ENCODE data around the gene SLC6A20. TPM values are rescaled to one million over a fixed set of nuclear protein-coding genes. Genes with fewer than 3 reads are reported as not detected.

SLC6A20 gene
- total RNA-seq, 1 experiment from 2014 or later, result 0.89 TPM

GRCh38 chr3:45787551-45787950, 8.8 kb downstream of the SLC6A20 start:
- BruUV-seq (replicated peaks), result no TSS peak
- ChIA-PET POLR2A (no interaction called here), RAD21 (ENCODE audit: low non-redundant PET in 1 of 2, low total read pairs in 2 of 2, uncharacterized antibody in 2 of 2, unreplicated experiment in 2 of 2) (no interaction called here), CTCF (no interaction called here)
- no peak overlapping the region for H3K9ac ChIP-seq (ENCODE audit: low read length)
- intact Hi-C loops (cut with micrococcal nuclease), result no loop called here
- no peak overlapping the region for H3K4me2 ChIP-seq (ENCODE audit: low read length)
- TF ChIP-seq TCF7L2 (IDR thresholded peaks at IDR 0.05; ENCODE audit: borderline replicate concordance, extremely low read depth, insufficient read depth, insufficient read length), result no peak
- no peak for TF ChIP-seq CTCF (IDR thresholded peaks at IDR 0.05 in 2 of 3, conservative IDR thresholded peaks at IDR 0.05 in 1 of 3; ENCODE audit: borderline replicate concordance in 1 of 3, insufficient read depth in 1 of 3, low read depth in 2 of 3, low read length in 2 of 3)
- no peaks in the 10 kb centered on the region for H3K9me2 ChIP-seq (ENCODE audit: insufficient read depth)
- no peaks in the 10 kb centered on the region for H4K20me1 ChIP-seq (ENCODE audit: insufficient read depth)
- H3K4me3 ChIP-seq (replicated peaks in 1 of 2; ENCODE audit: low read depth in 1 of 2, low read length in 2 of 2), result no peak overlapping the region
- no peak overlapping the region for H2AFZ ChIP-seq (ENCODE audit: low read depth, low read length, poor library complexity, severe bottlenecking)
- no peak overlapping the region for H3K27ac ChIP-seq (ENCODE audit: low read depth, low read length)
- no peaks in the 10 kb centered on the region for H3K36me3 ChIP-seq (ENCODE audit: control insufficient read depth in 1 of 2, insufficient read depth in 2 of 2, low read length in 2 of 2)
- H3K4me1 ChIP-seq (ENCODE audit: control insufficient read depth in 1 of 2, insufficient read depth in 2 of 2, low read length in 2 of 2), result no peaks in the 10 kb centered on the region
- H3K9me3 ChIP-seq (ENCODE audit: control insufficient read depth in 1 of 2, insufficient read depth in 1 of 2, low read depth in 1 of 2, low read length in 2 of 2), result no peaks in the 10 kb centered on the region
- no peaks in the 10 kb centered on the region for H3K79me2 ChIP-seq (ENCODE audit: insufficient read depth, low read length)
- no peak for DNase-seq (ENCODE audit: low read depth, low spot score)
- no peak for ATAC-seq
- no peaks in the 10 kb centered on the region for H3K27me3 ChIP-seq (ENCODE audit: insufficient read depth, low read length)

GRCh38 chr3:45786801-45787495, 9.4 kb downstream of the SLC6A20 start:
- ATAC-seq, result no peak
- H3K9me2 ChIP-seq (ENCODE audit: insufficient read depth), result no peaks in the 10 kb centered on the region
- intact Hi-C loops (cut with micrococcal nuclease), result no loop called here
- H3K9me3 ChIP-seq (ENCODE audit: control insufficient read depth in 1 of 2, insufficient read depth in 1 of 2, low read depth in 1 of 2, low read length in 2 of 2), result no peaks in the 10 kb centered on the region
- H3K4me2 ChIP-seq (ENCODE audit: low read length), result no peak overlapping the region
- H3K79me2 ChIP-seq (ENCODE audit: insufficient read depth, low read length), result no peaks in the 10 kb centered on the region
- DNase-seq (ENCODE audit: low read depth, low spot score), result no peak
- no TSS peak for BruUV-seq (replicated peaks)
- POLR2A ChIA-PET, result no interaction called here
- no peaks in the 10 kb centered on the region for H3K4me1 ChIP-seq (ENCODE audit: control insufficient read depth in 1 of 2, insufficient read depth in 2 of 2, low read length in 2 of 2)
- RAD21 ChIA-PET (ENCODE audit: low non-redundant PET in 1 of 2, low total read pairs in 2 of 2, uncharacterized antibody in 2 of 2, unreplicated experiment in 2 of 2), result no interaction called here
- no peak overlapping the region for H3K9ac ChIP-seq (ENCODE audit: low read length)
- no peaks in the 10 kb centered on the region for H3K36me3 ChIP-seq (ENCODE audit: control insufficient read depth in 1 of 2, insufficient read depth in 2 of 2, low read length in 2 of 2)
- no peak for TF ChIP-seq ZBTB33 (IDR thresholded peaks at IDR 0.05; ENCODE audit: extremely low read depth, insufficient replicate concordance, low read length)
- no peak for TF ChIP-seq POLR2A (IDR thresholded peaks at IDR 0.05; ENCODE audit: borderline replicate concordance, extremely low read depth, insufficient read depth, insufficient read length)
- TF ChIP-seq CTCF (IDR thresholded peaks at IDR 0.05 in 2 of 3, conservative IDR thresholded peaks at IDR 0.05 in 1 of 3; ENCODE audit: borderline replicate concordance in 1 of 3, insufficient read depth in 1 of 3, low read depth in 2 of 3, low read length in 2 of 3), result no peak
- no peak for TF ChIP-seq ZNF274 (IDR thresholded peaks at IDR 0.05; ENCODE audit: low read depth, low read length)
- no peak for TF ChIP-seq ZFX (IDR thresholded peaks at IDR 0.05)
- no peak for TF ChIP-seq CBX3 (IDR thresholded peaks at IDR 0.05; ENCODE audit: low read depth)
- no peak for TF ChIP-seq FOSL1 (IDR thresholded peaks at IDR 0.05; ENCODE audit: low read depth)
- no peak for TF ChIP-seq SP1 (IDR thresholded peaks at IDR 0.05; ENCODE audit: low read depth)
- TF ChIP-seq ATF3 (IDR thresholded peaks at IDR 0.05), result no peak
- TF ChIP-seq JUND (IDR thresholded peaks at IDR 0.05), result no peak
- no peak overlapping the region for H3K4me3 ChIP-seq (replicated peaks in 1 of 2; ENCODE audit: low read depth in 1 of 2, low read length in 2 of 2)
- no peak overlapping the region for H2AFZ ChIP-seq (ENCODE audit: low read depth, low read length, poor library complexity, severe bottlenecking)
- CTCF ChIA-PET, result no interaction called here
- no peak overlapping the region for H3K27ac ChIP-seq (ENCODE audit: low read depth, low read length)
- no peaks in the 10 kb centered on the region for H4K20me1 ChIP-seq (ENCODE audit: insufficient read depth)
- H3K27me3 ChIP-seq (ENCODE audit: insufficient read depth, low read length), result no peaks in the 10 kb centered on the region
